Stimulated activated CD8-positive, alpha-beta memory T cell treated with anti-CD3 and anti-CD28 coated beads, Interleukin-12 subunit alpha, Interleukin-12 subunit beta, amount 100 ng/mL, for 24 hours (primary cell): Measurements from ENCODE around the gene AEBP2.
"Not testable (repeated sequence)": the region's sequence is repeated elsewhere in the genome, so short reads cannot be mapped to it uniquely, and the experiment has no call there.

Experiments
- DNase-seq: peaks from one replicate; pipeline ENCODE4 v3.0.0-alpha.2; 2020; ENCODE audit errors: extremely low read depth

AEBP2 gene

GRCh38 chr12:19421503-19422282 is 17.6 kb upstream of the AEBP2 start:
- DNase-seq: no peak

GRCh38 chr12:19423166-19423930 is 15.9 kb upstream of the AEBP2 start:
- DNase-seq: no peak

GRCh38 chr12:19428246-19428645 is 11.0 kb upstream of the AEBP2 start:
- no peak for DNase-seq

- DNase-seq: not testable (repeated sequence)
These were observed 9.8 kb upstream of the AEBP2 start for GRCh38 chr12:19429491-19429890.

- no peak for DNase-seq
These were observed 8.3 kb upstream of the AEBP2 start for GRCh38 chr12:19430988-19431387.

GRCh38 chr12:19431407-19432308 is 7.6 kb upstream of the AEBP2 start:
- DNase-seq: peak; percentile 11

- no peak for DNase-seq
These were observed 6.8 kb upstream of the AEBP2 start for GRCh38 chr12:19432309-19433170.

GRCh38 chr12:19434538-19434937 is 4.8 kb upstream of the AEBP2 start:
- DNase-seq: no peak

GRCh38 chr12:19435831-19436497 is 3.3 kb upstream of the AEBP2 start:
- DNase-seq: no peak

- no peak for DNase-seq
These were observed 2.4 kb upstream of the AEBP2 start for GRCh38 chr12:19436931-19437330.

GRCh38 chr12:19437996-19438395 is 1.3 kb upstream of the AEBP2 start:
- no peak for DNase-seq

- peak; percentile 44 for DNase-seq
These were observed 947 bp downstream of the AEBP2 start for GRCh38 chr12:19440019-19440858.

- no peak for DNase-seq
These were observed 1.6 kb downstream of the AEBP2 start for GRCh38 chr12:19440916-19441315.

- DNase-seq: no peak
These were observed 4.3 kb downstream of the AEBP2 start for GRCh38 chr12:19443585-19443984.

GRCh38 chr12:19444097-19444496 is 4.8 kb downstream of the AEBP2 start:
- DNase-seq: no peak

- no peak for DNase-seq
These were observed 8.1 kb downstream of the AEBP2 start for GRCh38 chr12:19447386-19447785.

GRCh38 chr12:19449814-19450213 is 10.5 kb downstream of the AEBP2 start:
- DNase-seq: no peak

GRCh38 chr12:19450362-19450761 is 11.1 kb downstream of the AEBP2 start:
- DNase-seq: no peak

GRCh38 chr12:19451196-19451595 is 11.9 kb downstream of the AEBP2 start:
- no peak for DNase-seq

GRCh38 chr12:19453961-19454360 is 14.7 kb downstream of the AEBP2 start:
- no peak for DNase-seq
